Embryonic facial prominence (tissue), 1 donor: ENCODE measurements around the gene MVP.
"Not testable (repeated sequence)": the region's sequence is repeated elsewhere in the genome, so short reads cannot be mapped to it uniquely, and the experiment has no call there.

ENCODE experiments used
- DNase-seq: peaks from one replicate; pipeline ENCODE4 v3.0.0-alpha.2; 2016; ENCODE audit errors: extremely low spot score

MVP gene

DNA sequence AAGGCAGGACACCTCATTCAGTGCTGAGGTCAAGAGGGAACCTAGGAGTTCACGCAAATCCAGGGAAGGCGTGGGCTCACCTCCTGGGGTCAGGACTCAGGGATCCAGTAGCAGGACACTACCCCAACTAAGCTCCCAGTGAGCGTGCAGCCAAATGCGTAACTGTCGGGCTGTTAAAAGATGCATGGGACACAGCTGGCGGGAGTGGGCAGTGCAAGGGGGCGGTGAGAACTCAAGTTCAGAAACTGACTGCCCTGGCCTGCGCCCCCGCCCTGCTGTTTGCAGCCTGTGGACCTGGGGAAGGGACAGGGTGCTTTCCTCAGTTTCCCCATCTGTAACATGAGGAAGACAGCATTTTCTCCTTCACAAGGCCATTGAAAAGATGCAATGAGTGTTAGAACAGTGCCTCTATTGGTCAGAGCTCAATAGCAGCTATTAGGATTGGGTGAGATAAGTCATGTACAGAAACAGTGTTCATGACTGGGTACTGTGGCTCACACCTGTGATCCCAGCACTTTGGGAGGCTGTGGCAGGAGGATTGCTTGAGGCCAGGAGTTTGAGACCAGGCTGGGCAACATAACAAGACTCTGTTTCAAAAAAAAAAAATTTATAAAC is 22.6 kb downstream of the MVP start:
- no peak for DNase-seq

DNA sequence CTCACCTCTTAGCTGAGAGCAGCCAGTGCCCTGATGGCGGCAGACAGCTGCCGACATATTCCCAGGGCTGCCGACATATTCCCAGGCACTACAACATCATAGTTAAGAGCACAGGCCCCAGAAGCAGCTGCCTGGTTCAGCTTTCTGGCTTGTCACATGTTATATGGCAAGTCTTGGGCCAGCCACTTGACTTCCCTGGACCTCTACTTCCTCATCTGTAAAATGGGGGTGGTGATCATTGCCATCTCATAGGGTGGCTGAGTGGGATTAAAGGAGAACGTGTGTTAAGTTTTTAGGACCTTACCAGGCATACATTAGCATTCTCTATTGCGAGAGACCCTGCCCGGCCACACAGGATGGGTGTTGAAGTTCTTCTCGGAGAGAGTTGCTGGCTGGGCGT is 23.7 kb downstream of the MVP start:
- DNase-seq, result no peak

DNA sequence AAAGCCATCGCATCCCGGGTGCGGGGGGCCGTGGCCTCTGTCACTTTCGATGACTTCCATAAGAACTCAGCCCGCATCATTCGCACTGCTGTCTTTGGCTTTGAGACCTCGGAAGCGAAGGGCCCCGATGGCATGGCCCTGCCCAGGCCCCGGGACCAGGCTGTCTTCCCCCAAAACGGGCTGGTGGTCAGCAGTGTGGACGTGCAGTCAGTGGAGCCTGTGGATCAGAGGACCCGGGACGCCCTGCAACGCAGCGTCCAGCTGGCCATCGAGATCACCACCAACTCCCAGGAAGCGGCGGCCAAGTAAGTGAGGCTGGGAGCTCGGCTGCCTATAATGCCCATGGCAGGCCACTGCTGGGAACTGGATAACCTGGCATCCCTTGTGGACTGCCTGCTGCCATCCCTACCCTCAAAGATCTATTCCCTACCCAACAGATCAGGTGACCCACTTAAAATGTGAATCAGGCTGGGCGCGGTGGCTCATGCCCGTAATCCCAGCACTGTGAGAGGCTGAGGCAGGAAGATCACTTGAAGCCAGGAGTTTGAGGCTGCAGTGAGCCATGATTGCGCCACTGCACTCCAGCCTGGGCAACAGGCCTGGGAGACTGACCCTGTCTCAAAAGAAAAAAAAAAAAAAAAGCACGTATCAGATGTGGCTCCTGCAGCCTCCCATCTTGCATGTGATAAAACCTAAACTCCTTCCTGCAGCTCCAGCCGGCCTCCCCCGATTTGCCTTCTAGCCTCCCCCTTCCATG is 24.5 kb downstream of the MVP start:
- DNase-seq, result no peak

DNA sequence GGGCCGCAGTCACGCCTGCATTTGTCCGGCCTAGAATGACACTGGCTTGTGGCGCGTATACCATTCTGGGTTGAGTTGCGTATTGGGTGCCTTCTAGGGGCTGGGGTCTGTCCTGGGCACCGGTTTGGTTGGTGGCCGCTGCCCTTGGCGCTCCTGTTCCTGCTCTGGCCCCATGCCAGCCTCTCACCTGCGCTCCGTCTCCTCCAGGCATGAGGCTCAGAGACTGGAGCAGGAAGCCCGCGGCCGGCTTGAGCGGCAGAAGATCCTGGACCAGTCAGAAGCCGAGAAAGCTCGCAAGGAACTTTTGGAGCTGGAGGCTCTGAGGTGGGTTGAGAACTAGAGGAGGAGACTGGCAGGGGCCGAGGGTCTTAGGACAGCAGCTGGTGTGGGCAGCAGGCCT is 25.4 kb downstream of the MVP start:
- DNase-seq, result no peak

DNA sequence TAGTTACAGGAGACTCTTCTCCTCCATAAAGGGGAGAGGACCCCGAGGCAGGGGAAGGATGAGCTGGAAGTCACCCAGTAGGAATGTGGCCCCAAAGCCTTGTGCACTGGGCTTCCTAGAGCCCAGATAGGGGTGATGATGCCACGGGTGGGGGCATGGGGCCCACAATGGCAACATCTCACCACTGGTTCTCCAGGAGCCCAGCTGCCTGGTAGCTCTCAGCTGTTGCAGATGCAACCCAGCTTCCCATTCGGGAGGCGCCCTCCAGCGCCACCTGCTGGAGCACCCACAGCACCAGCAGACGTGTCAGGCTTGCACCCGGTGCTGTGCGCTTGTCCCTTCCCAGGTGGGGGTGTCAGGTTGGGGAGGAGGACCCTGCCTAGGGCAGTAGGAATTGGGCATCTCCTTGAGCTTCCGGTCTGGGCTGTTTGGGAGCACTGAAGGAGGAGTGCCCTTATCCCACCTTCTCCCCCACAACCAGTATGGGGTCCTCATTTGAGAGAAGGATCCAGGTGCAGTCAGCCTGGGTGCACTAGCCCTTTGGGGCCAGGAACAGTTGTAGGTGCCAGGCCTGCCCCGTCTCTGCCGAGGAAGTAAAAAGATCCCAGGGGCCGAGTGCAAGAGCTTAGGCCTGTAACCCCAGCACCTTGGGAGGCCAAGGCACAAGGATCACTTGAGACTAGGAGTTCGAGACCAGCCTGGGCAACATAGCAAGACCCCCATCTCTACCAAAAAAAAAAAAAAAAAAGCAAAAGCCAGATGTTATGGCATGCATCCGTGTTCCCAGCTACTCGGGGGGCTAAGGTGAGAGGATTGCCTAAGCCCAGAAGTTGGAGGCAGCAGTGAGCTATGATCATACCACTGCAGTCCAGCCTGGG is 28.4 kb downstream of the MVP start:
- DNase-seq, result no peak

DNA sequence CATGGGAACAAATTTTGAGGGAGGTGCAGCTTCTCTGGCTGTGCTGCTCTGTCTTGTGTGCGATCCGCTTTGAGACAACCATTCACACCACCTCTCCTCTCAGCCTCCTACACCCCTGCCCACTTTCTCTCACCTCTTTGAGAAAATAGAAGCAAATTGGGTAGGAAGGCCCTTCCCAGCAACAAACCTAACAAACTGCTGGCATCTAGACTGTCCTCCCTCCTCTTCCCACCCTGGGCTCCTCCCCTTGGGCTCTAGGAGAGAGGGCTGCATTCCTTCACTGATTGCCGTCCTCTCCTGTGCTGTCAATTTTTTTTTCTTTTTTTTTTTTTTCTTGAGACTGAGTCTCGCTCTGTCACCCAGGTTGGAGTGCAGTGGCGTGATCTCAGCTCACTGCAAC is 29.2 kb downstream of the MVP start:
- no peak for DNase-seq

DNA sequence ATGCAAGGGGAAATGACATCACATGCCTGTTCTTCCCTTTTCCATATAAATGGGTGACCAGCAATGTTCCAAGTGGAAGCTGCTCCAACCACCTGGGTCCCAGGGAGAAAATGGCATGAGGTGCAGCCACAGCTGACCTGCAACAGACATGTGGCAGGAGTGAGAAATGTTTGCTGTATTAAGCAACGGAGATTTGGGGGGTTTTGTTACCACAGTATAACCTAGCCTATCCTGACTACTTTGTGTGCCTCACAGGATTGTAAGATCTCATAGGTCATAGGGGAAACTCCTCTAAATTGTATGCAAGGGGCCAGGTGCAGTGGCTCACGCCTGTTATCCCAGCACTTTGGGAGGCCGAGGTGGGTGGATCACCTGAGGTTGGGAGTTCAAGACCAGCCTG is 30.7 kb downstream of the MVP start:
- DNase-seq, result no peak

DNA sequence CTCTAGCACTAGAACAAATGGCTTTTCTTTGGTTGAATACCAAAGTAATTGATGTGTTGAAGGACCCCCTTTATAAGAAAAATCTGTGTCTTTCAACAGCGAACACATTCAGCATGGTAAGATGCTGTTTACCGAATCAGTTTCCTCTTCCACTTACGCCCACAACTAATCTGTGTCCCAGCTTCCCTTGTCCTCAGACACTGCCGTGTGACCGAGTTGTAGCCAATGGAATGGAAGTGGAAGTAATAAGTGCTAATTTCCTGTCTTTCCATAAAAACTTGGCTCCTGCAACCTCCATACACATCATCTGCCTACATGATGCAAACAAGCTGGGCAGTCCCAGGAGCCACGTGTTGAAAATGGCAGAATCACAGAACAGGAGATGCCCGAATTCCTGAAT is 32.4 kb downstream of the MVP start:
- DNase-seq, result no peak

DNA sequence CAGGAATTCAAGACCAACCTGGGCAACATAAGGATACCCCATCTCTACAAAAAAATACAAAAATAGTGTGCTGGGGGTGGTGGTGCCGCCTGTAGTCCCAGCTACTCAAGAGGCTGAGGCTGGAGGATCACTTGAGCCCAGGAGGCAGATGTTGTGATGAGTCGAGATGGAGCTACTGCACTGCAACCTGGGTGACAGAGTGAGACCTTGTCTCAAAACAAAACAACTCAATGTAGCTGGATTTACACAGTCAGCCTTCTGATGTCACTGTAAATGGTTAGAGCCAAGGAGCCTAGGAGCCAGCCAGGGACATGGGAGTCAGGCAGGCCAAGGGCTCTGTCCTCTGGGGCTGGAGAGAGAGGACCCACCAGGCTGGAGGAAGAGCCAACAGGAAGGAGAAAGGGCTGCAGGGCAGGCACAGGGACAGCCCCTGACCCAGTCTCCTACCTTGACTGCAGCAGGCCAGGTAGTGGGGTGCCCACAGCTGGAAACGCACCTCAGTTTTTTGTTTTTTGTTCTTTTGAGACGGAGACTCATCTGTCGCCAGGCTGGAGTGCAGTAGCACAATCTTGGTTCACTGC is 34.3 kb downstream of the MVP start:
- no peak for DNase-seq

DNA sequence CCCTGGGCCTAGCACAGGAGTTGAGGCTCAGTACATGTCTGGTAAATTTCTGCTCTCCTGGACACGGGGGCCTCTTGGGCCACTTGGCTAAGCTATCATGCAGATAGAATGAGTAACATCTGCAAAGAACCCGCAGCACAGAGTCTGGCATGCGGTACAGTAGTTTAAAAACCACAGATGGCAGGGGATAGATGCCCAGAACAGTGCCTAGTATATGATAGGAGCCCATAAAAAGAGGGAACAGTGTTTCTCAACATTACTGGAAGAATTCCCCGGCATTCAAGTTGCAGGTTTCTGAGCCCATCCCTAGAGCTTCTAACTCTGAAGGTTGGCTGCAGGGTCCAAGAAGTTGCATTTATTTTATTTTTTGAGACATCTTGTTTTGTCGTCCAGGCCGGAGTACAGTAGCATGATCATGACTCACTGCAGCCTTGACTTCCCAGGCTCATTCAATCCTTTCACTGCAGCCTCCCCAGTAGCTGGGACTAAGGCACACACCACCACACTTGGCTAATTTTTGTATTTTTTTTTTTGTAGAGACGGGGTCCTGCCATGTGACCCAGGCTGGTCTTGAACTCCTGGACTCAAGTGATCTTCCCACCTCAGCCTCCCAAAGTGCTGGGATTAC is 37.0 kb downstream of the MVP start:
- DNase-seq, result no peak

DNA sequence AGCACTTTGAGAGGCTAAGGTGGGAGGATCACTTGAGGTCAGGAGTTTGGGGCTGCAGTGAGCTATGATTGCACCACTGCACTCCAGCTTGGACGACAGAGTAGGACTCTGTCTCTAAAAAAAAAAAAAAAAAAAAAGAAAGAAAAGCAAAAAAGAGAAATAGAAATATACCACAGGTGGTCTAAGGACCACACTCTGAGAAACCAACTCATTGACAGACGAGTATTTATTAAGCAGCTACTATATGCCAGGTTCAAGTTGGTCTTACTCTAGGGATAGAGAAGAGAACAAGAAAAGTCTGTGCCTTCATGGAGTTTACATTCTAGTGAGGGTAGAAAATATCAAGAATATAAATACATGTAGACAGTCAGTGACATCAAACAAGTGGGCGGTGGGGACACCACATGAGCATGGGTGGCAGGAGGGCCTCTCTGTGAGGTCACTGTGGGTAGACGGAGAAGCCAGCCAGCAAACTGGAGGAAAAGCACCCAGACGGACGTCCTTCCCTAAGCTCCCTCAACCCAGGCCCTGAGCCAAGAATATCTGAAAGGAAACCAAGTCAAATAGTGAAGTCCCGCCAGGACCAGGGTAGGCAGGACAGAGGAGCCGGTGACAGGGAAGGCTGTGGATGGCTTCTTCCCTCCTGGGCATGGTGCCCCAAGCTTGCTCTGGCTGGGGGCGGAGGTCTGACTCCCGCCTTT is 38.0 kb downstream of the MVP start:
- no peak for DNase-seq

DNA sequence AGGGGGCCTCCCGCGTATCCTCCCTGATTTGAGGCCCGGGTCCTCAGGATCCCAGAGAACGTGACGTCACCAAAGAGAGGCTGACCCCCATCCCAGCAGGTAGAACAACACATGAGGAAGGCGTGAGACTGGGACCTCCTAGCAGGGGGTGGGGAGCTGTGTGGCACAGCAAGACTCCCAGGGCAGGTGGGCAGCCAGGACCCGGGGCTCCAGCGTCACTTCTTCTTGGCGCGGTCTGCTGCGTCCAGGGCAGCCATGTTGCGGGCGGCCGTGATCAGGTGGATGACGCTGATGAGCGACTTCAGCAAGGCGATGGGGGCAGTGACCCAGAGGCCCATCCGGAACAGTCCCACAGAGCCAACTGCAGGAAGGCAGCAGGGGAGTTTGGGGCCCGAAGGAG is 38.7 kb downstream of the MVP start:
- DNase-seq, result no peak

DNA sequence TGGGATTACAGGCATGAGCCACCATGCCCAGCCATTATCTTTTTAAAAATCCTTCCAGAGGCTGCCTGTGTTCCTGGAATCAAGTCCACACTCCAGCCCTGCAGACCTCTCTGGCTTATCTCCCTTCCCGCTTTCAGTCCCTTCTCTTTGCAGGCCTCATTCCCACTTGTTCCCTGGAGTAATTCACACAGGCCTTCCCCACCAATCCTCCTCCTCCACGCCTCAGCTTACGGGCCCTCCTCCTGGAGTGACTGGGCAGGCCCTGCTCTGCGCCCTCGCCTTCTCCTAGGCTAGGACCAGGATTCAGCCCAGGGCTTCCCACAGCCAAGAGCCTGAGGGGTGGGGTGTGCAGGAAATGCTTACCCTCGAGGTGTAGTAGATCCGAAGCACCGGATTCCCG is 40.0 kb downstream of the MVP start:
- DNase-seq, result no peak

DNA sequence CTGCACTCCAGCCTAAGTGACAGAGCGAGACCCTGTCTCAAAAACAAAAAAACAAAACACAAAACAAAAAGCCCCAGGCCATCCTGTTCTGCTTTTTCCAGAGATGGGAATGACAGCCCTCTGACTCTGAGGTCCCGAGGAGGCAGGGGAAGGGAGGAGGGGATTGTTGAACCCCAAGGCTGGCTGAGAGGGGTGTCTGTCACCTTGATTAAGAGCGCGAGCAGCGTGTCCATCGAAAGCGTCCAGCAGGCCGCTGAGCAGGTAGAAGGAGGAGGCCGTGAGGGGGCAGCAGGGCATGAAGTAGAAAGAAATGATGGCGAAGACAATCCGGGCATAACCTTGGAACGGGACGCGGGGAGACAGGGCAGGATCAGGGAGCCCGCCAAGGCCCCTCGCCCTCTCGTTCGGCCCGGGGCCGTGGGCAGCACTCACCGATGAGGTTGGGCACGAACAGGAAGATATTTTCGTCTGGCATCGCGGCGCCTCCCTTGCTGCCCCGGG is 42.2 kb downstream of the MVP start:
- DNase-seq, result no peak

DNA sequence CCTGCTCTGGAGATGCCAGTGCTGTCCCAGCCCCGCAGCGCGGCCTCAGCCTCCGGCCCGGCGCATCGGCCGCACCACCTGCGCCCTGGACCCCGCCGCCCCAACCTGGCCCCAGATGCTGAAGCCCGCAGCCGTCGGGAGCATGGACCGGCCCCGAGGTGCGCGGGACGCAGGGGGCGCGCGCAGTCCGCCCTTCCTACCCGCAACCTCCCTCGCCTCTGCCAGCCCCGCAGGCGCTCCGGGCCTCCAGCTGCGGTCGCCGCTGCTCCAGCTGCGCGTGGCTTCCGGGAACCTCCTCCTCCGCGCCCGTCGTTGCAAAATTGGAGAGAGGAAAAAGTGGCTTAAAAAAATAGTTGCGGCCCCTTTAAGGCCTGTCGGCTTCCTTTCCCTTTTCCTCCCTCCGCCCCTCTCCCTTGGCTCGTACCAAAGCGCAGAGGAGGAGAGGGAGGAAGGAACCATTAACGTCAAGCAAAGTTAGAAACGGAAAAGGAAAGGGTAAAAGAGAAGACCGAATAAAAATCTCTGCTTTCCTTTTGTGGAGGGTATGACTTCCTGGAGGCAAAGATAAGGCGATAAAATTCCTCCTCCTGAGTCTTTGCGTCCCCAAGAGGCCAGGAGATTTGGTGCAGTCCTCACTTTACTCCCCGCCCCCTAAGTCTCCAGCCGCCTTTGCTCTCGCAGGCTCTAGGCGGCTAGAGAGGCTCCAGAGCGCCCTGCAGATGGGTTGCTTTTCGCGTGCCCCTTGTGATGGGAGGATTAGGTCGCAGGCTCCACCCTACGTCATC is 42.8 kb downstream of the MVP start, which contains the start of gene CDIPT:
TSS of gene CDIPT (minus strand) at position 343 of the 785 bp plus-strand sequence. CDS start 369 bp downstream, outside the sequence.
- DNase-seq, result peak; percentile 96

DNA sequence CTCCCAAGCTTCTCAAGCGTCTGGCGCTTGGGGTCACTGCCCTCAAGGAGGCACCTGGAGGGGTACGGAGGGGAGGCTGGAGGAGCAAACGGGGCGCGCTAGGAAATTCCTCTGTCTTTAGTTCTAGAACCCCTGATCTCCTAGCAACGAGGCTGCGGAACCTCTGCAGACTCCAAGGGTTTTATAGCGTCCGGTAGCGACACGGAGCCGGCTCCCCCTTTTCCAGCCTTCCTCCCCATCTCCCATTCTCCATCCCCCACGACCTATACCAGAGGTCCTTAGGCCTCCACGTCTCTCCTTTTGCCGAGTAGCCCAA is 43.4 kb downstream of the MVP start:
- DNase-seq, result no peak

DNA sequence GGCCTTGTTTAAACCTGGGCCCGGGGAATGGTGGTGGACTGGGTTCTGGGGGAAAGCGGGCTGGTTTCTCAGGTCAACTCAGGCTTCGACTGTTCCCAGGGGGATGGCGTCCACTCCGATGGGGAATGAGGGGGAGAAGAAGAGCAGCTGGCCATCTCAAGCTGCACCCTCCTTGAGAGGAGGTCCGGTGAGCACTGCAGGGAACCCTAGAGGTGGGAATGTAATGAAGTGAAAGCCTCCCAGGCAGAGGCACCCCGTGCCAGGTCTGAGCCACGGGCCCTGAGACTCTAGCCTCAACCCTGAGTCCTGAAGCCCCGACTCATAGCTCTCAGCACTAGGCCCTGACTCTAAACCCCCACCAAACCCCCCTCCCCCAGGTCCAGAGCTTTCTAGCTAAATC is 43.9 kb downstream of the MVP start:
- DNase-seq, result no peak

DNA sequence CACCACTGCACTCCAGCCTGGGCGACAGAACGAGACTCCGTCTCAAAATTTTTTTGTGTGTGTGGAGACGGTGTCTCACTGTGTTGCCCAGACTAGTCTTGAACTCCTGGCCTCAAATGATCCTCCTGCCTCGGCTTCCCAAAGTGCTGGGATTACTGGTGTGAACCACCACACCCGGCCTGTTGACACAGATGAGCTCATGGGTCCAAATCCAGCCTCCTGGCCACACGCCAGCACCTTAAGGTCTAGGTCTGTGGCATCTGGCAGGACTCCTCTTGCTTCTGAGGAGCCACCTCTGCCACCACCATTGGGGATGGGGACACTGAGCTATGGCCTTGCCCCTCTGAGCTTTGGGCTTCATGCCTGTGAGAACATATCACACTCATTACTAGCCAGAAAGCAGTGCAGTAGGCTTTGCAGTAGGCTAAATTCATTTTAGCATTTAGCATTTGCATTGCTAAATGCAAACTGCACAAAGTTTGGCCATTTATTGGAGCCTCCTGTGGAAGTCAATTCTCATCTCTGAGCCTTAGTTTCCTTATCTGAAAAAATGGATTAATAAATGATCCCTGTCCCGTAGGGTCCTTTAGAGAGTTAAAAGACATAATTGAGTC is 48.2 kb downstream of the MVP start:
- no peak for DNase-seq

DNA sequence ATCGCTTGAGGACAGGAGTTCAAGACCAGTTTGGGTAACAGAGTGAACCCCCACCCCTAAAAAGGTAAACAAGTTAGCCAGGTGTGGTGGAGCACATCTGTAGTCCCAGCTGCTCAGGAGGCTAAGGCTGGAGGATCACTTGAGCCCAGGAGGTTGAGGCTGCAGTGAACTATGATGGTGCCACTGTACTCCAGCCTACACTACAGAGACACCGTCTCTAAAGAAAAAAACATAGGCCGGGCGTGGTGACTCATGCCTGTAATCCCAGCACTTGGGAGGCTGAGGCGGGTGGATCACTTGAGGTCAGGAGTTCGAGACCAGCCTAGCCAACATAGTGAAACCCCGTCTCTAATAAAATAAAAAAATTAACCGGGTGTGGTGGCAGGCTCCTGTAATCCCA is 48.8 kb downstream of the MVP start:
- DNase-seq, result not testable (repeated sequence)
